ENCODE results near the gene ANO6. TPM values are rescaled to one million over a fixed set of nuclear protein-coding genes. Genes with fewer than 3 reads are reported as not detected.

Gene ANO6
- total and polyA plus RNA-seq, 2 of the 4 experiments (the other 2 are of a cell fraction) = 21.6 to 41.0 TPM

- H4K91ac ChIP-seq (ENCODE audit: insufficient read depth, low read depth, low read length) = no peak overlapping the region
- POLR2A ChIA-PET (ENCODE audit: unreplicated experiment) = no interaction called here
- CTCF ChIA-PET = no interaction called here
These were observed 26.3 kb downstream of the ANO6 start for GRCh38 chr12:45242180-45242579.

More at GRCh38 chr12:45242180-45242579, 26.3 kb downstream of the ANO6 start:
- Histone ChIP-seq H2AK9ac (replicated peaks; ENCODE audit: low read depth, low read length, poor library complexity) (no peak overlapping the region), H3K23ac (ENCODE audit: low read depth, low read length) (no peak overlapping the region), H2BK15ac (ENCODE audit: low read depth, low read length) (no peak overlapping the region), H3K27ac (ENCODE audit: insufficient read depth, low read length) (no peak overlapping the region), H3K56ac (ENCODE audit: extremely low read depth, insufficient read depth, low read length) (no peak overlapping the region), H2AK5ac (ENCODE audit: low read depth, low read length) (no peak overlapping the region), H3K9me1 (ENCODE audit: insufficient read depth, low read length) (no peaks in the 10 kb centered on the region), H3K4me1 (ENCODE audit: control insufficient read depth, insufficient read depth, low read length) (no peaks in the 10 kb centered on the region), H4K20me1 (ENCODE audit: insufficient read depth, low read length) (peaks cover 20% of the 10 kb centered on the region; the same call in 1 of the 2 replicates), H2BK20ac (ENCODE audit: low read depth, low read length) (no peak overlapping the region), H2AFZ (replicated peaks; ENCODE audit: low read length, poor library complexity) (no peak overlapping the region), H3K9ac (ENCODE audit: low read depth, low read length) (no peak overlapping the region), H3K18ac (ENCODE audit: low read depth, low read length) (no peak overlapping the region), H3K27me3 (ENCODE audit: control insufficient read depth, insufficient read depth, low read length) (no peaks in the 10 kb centered on the region), H3K36me3 (ENCODE audit: control insufficient read depth, insufficient read depth, low read length) (no peaks in the 10 kb centered on the region), H3K9me3 (ENCODE audit: control insufficient read depth, insufficient read depth, low read length) (no peaks in the 10 kb centered on the region), H3K4me2 (ENCODE audit: low read depth, low read length) (no peak overlapping the region), H2BK120ac (ENCODE audit: low read depth, low read length) (no peak overlapping the region), H3K79me1 (ENCODE audit: low read depth in 1 of 2, low read length in 2 of 2) (peaks cover 3 to 45% of the 10 kb centered on the region in 2 experiments; a peak in 3 of 4 replicates), H4K8ac (ENCODE audit: low read depth in 2 of 2, low read length in 2 of 2) (no peak overlapping the region), H4K5ac (ENCODE audit: low read depth, low read length) (no peak overlapping the region), H3K4ac (ENCODE audit: low read depth, low read length) (no peak overlapping the region), H3K14ac (replicated peaks; ENCODE audit: low read depth, low read length) (no peak overlapping the region), H3K4me3 (ENCODE audit: insufficient read depth, low read depth, low read length) (no peak overlapping the region), H2BK5ac (ENCODE audit: low read depth, low read length, poor library complexity, severe bottlenecking) (no peak overlapping the region)
- dilution Hi-C loops (cut with HindIII; ENCODE audit: low sequenced_read_pairs, unreplicated experiment) (no loop called here), intact Hi-C loops (cut with micrococcal nuclease) (no loop called here), in situ Hi-C loops (cut with MboI; ENCODE audit: low sequenced_read_pairs) (no loop called here)
- DNase-seq = no peak
- ATAC-seq (ENCODE audit: low read depth) = no peak
- TF ChIP-seq RCOR1 (IDR thresholded peaks at IDR 0.05; ENCODE audit: insufficient replicate concordance, low read length) (no peak), RFX5 (IDR thresholded peaks at IDR 0.05; ENCODE audit: low read depth, low read length) (no peak), BHLHE40 (IDR thresholded peaks at IDR 0.05; ENCODE audit: low read depth, low read length) (no peak), MXI1 (IDR thresholded peaks at IDR 0.05; ENCODE audit: borderline replicate concordance, low read depth, low read length) (no peak), CEBPB (IDR thresholded peaks at IDR 0.05; ENCODE audit: low read depth, low read length) (no peak), RAD21 (IDR thresholded peaks at IDR 0.05; ENCODE audit: low read length) (no peak), MAZ (IDR thresholded peaks at IDR 0.05; ENCODE audit: borderline replicate concordance, low read depth, low read length) (no peak), MAFK (IDR thresholded peaks at IDR 0.05; ENCODE audit: low read depth, low read length) (no peak), ELK1 (IDR thresholded peaks at IDR 0.05; ENCODE audit: borderline replicate concordance, low read depth, low read length) (no peak), SMC3 (IDR thresholded peaks at IDR 0.05; ENCODE audit: low read depth, low read length) (no peak), CTCF (conservative IDR thresholded peaks at IDR 0.05; ENCODE audit: low read depth, low read length) (no peak), FOS (IDR thresholded peaks at IDR 0.05; ENCODE audit: low read depth, low read length) (no peak), CHD1 (IDR thresholded peaks at IDR 0.05; ENCODE audit: low read depth, low read length) (no peak)
- BruUV-seq (replicated peaks) = no TSS peak
- WGBS, 2 experiments (ENCODE audit: extremely low coverage in 2 of 2, insufficient read length in 1 of 2) = 100% methylated on average over 2 of the region's 11 CpGs; no CpG with 5 or more reads in 1 of the 2 experiments

All from IMR-90 (cell line).